Measurements from ENCODE around the gene GCAT.

GRCh38 chr22:37849089-37849751 lies 41.5 kb downstream of the GCAT start, which contains the start of gene EIF3L:
- peak in 1 of 3 experiments; percentile 8 for TF ChIP-seq CTCF (IDR thresholded peaks at IDR 0.05)
- TF ChIP-seq POLR2A (IDR thresholded peaks at IDR 0.05), result peak; percentile 40

Data from testis (tissue), 2 donors.